ENCODE results near the gene RRP1B. TPM values are rescaled to one million over a fixed set of nuclear protein-coding genes. Genes with fewer than 3 reads are reported as not detected.

The RRP1B gene
- total and polyA plus RNA-seq, 11 donors = 3.6 to 16.1 (median 9.5) TPM

- 97 to 98% (median 98%) methylated on average over 7 of the region's 7 CpGs for WGBS, 4 donors
- DNase-seq (no peak), ATAC-seq (no peak)
- no peak overlapping the region for H3K4me3 ChIP-seq
- H3K27ac ChIP-seq = no peak overlapping the region
- no peaks in the 10 kb centered on the region for H3K27me3 ChIP-seq
- H3K4me1 ChIP-seq = no peaks in the 10 kb centered on the region
- TF ChIP-seq CTCF (IDR thresholded peaks at IDR 0.05) (no peak), POLR2A (IDR thresholded peaks at IDR 0.05) (no peak)
- H3K36me3 ChIP-seq = no peaks in the 10 kb centered on the region
- intact Hi-C loops (cut with DNase I) = no loop called here
- H3K9me3 ChIP-seq = no peaks in the 10 kb centered on the region
Observed at GRCh38 chr21:43635436-43635835, 23.9 kb upstream of the RRP1B start.

- ATAC-seq = no peak
- H3K36me3 ChIP-seq = no peaks in the 10 kb centered on the region
Observed at GRCh38 chr21:43637530-43638158, 21.7 kb upstream of the RRP1B start.

GRCh38 chr21:43639470-43640353 is 19.6 kb upstream of the RRP1B start:
- no peak for ATAC-seq
- intact Hi-C loops (cut with DNase I) = loop anchor here in 2 of 10 donors (10.0 kb wide), 2 partner anchors 305 to 725 kb away; no protein-coding TSS in a partner anchor

More at GRCh38 chr21:43637530-43638158, 21.7 kb upstream of the RRP1B start:
- no peaks in the 10 kb centered on the region for H3K9me3 ChIP-seq
- 92 to 96% (median 94%) methylated on average over 3 of the region's 3 CpGs for WGBS, 4 donors
- DNase-seq = no peak
- H3K4me3 ChIP-seq = no peak overlapping the region
- no peaks in the 10 kb centered on the region for H3K27me3 ChIP-seq
- no peak overlapping the region for H3K27ac ChIP-seq
- no peaks in the 10 kb centered on the region for H3K4me1 ChIP-seq
- TF ChIP-seq POLR2A (IDR thresholded peaks at IDR 0.05) = no peak
- intact Hi-C loops (cut with DNase I) = no loop called here

GRCh38 chr21:43640400-43640799 is 19.0 kb upstream of the RRP1B start:
- TF ChIP-seq POLR2A (IDR thresholded peaks at IDR 0.05) (no peak), CTCF (IDR thresholded peaks at IDR 0.05) (no peak)
- Histone ChIP-seq H3K27me3 (no peaks in the 10 kb centered on the region), H3K9me3 (no peaks in the 10 kb centered on the region), H3K4me1 (peaks cover 0 to 10% (median under 1%) of the 10 kb centered on the region in 12 donors), H3K36me3 (no peaks in the 10 kb centered on the region), H3K4me3 (no peak overlapping the region), H3K27ac (no peak overlapping the region)
- DNase-seq (no peak), ATAC-seq (no peak)
- 78 to 89% (median 83%) methylated on average over 3 of the region's 3 CpGs for WGBS, 4 donors
- intact Hi-C loops (cut with DNase I) = loop anchor here in 2 of 10 donors (10.0 kb wide), 2 partner anchors 306 to 726 kb away; no protein-coding TSS in a partner anchor

More at GRCh38 chr21:43639470-43640353, 19.6 kb upstream of the RRP1B start:
- H3K9me3 ChIP-seq = no peaks in the 10 kb centered on the region
- H3K4me3 ChIP-seq = no peak overlapping the region
- H3K4me1 ChIP-seq = peaks cover 0 to 4% (median 0%) of the 10 kb centered on the region in 12 donors
- no peaks in the 10 kb centered on the region for H3K27me3 ChIP-seq
- H3K27ac ChIP-seq = no peak overlapping the region
- no peak for DNase-seq
- H3K36me3 ChIP-seq = no peaks in the 10 kb centered on the region
- TF ChIP-seq POLR2A (IDR thresholded peaks at IDR 0.05) (no peak), CTCF (IDR thresholded peaks at IDR 0.05) (no peak)
- WGBS, 4 donors = 75 to 80% (median 77%) methylated on average over 7 of the region's 7 CpGs
